ENCODE measurements around the gene PDGFC.

Gene PDGFC

GRCh38 chr4:156956826-156957368, 14.7 kb downstream of the PDGFC start:
- in situ Hi-C loops (cut with HindIII; ENCODE audit: low pct_ligation_motif_present, low pct_unique_long_range_greater_than_20kb, low sequenced_read_pairs): no loop called here
- no peak for DNase-seq

GRCh38 chr4:156956359-156956758, 15.2 kb downstream of the PDGFC start:
- in situ Hi-C loops (cut with HindIII; ENCODE audit: low pct_ligation_motif_present, low pct_unique_long_range_greater_than_20kb, low sequenced_read_pairs): no loop called here

DNA sequence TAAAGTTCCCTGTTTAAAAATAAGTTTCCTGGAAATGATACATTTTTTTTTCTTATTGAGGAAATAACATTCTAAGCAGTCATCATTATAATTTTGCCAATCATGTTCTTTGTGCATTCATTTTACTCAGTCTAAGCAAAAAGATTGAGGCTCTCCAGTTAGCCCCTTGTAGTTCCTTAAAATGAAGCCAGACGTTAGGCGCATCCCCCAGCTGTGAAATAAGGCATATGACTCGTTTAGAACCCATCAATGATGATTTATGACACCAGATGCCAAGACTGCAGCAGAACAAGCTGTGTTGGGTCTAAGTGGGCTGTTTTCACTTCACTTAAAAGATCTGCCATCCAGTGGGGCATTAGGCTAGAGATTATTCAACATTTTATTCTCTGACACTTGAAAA, 17.0 kb downstream of the PDGFC start:
- in situ Hi-C loops (cut with HindIII; ENCODE audit: low pct_ligation_motif_present, low pct_unique_long_range_greater_than_20kb, low sequenced_read_pairs): no loop called here
- no peak for DNase-seq

More at GRCh38 chr4:156956359-156956758, 15.2 kb downstream of the PDGFC start:
- DNase-seq: no peak

DNA sequence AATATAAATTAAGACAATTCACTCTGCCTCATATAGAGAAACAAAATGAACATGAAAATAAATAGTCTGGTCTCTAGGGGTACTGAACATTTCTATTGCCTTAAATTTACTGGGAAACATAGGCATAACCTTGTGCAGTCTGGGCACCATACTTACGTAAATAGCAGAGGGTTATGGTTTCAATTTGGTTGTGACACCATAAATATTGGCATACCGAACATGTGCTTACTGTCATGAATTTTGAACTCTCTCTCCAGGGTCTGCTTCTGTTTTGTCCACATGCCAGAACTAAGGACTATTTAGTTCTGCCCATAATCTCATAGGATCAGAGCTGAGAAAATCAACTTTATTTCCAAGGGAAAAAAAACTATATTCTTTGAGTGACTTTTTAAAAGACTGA, 17.6 kb downstream of the PDGFC start:
- in situ Hi-C loops (cut with HindIII; ENCODE audit: low pct_ligation_motif_present, low pct_unique_long_range_greater_than_20kb, low sequenced_read_pairs): no loop called here
- DNase-seq: no peak

DNA sequence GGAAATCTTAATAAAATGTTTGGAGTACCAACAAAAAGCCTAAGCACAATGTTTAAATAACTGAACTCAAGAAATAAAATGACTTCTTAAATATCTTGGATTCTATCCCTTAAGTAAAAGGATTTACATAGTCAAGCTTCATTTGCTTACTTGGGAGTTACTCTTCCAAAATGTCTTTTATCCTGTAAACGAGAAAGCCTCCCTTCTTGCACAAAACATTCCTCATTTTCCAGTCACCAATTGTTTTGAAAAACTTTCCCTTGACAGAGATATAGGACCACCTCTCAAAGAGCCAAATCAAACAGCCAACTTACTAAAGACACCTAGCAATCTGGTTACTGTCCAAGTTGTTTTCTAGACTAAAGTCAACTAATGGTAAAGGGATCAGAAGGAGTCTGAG, 18.6 kb downstream of the PDGFC start:
- in situ Hi-C loops (cut with HindIII; ENCODE audit: low pct_ligation_motif_present, low pct_unique_long_range_greater_than_20kb, low sequenced_read_pairs): no loop called here
- DNase-seq: no peak

DNA sequence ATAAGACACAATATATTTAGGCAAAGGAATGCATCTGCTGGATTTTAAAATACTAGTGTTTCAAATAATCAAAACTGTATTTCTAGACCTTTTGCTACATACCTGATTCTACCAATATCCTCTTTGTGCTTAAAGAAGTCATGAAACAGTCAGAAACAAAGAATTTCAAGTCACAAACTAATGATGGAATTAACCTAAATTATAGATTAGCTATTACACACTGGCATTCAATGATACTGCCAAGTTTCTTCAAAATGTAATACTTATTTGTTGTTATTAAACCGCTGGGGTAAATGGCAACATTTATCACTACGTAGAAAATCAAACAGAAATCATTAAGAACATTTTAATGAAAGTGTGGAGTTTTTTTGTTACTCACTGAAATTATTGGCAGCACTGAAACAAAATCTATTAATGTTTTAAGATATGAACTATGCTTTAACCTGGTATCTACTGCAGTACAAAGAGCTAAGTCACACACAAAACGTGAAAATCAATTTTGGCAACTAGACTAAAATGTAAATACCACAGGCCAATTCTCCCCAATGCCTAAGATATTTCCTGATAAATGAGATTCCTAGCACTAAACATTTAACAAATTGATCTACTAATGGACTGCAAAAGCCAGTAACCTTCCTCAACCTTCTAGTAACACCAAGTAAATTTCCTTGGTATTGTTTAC, 19.4 kb downstream of the PDGFC start:
- in situ Hi-C loops (cut with HindIII; ENCODE audit: low pct_ligation_motif_present, low pct_unique_long_range_greater_than_20kb, low sequenced_read_pairs): no loop called here
- DNase-seq: no peak

- DNase-seq: no peak
- in situ Hi-C loops (cut with HindIII; ENCODE audit: low pct_ligation_motif_present, low pct_unique_long_range_greater_than_20kb, low sequenced_read_pairs): no loop called here
These were observed 20.7 kb downstream of the PDGFC start for GRCh38 chr4:156950948-156951347.

GRCh38 chr4:156950090-156950489, 21.5 kb downstream of the PDGFC start:
- DNase-seq: no peak
- in situ Hi-C loops (cut with HindIII; ENCODE audit: low pct_ligation_motif_present, low pct_unique_long_range_greater_than_20kb, low sequenced_read_pairs): no loop called here

DNA sequence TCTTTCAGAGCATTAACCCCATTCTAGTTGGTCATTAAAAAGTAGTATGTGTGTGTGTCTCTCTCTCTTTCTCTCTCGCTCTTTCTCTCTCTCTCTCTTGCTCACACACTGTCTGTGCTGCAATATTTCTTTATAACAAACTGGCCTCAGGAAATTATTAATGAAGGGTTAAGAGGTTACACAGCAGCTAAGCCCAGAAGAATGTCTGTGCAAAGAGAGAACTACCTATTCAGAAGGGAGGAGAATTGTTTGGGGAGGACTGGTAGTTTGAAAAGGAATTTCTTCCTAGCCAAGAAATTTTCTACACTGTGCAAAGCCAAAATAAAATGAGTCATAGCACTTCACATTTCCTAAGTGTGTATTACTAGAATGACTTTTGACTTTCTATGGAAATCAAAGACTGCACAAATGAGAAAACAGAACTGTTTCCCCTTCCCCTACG, 22.2 kb downstream of the PDGFC start:
- peak; percentile 97 for DNase-seq
- in situ Hi-C loops (cut with HindIII; ENCODE audit: low pct_ligation_motif_present, low pct_unique_long_range_greater_than_20kb, low sequenced_read_pairs): no loop called here

- DNase-seq: no peak
- in situ Hi-C loops (cut with HindIII; ENCODE audit: low pct_ligation_motif_present, low pct_unique_long_range_greater_than_20kb, low sequenced_read_pairs): no loop called here
These were observed 22.9 kb downstream of the PDGFC start for GRCh38 chr4:156948738-156949137.

- in situ Hi-C loops (cut with HindIII; ENCODE audit: low pct_ligation_motif_present, low pct_unique_long_range_greater_than_20kb, low sequenced_read_pairs): no loop called here
- DNase-seq: no peak
These were observed 23.5 kb downstream of the PDGFC start for GRCh38 chr4:156948133-156948532.

DNA sequence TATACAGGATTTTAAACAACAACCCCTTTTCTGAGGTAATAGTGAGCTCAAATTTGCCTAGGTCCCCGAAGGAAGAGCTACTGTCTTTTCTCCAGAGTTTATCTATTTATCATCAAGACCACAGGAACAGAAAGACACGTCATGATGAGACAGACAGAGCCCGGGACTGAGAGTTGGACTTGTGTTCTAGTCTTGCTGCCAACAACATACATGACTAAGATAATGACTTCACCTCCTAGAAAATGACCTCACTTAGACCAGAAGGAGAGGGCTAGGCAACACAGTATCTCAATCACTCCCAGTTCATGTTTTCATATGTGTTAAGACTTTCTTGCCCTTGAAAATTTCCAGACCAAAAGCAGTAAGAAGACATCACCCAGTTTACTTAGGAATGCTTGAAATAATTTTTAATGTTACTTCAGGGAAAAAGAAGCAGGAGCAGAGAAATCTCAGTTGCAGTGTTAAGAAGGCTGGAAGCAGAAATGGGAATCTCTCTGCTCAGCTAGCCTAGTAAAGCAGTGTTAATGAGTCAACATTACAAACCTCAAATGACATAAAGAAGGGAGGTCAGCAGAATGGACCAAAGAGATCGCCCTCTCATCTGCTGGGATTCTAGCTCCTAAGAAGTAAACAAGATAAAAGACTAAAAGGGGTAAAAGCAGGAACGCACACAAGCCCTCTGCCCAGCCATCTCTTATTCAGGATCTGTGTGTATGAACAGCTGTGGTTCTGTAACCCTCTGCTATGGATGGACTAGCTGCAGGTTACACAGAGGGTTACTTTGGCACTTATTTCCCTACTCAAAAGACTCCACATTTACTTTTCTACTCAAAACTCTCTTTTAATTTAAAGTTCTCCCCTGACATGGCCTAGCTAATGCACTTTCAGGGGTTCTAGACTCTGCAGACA, 24.8 kb downstream of the PDGFC start:
- in situ Hi-C loops (cut with HindIII; ENCODE audit: low pct_ligation_motif_present, low pct_unique_long_range_greater_than_20kb, low sequenced_read_pairs): no loop called here

GRCh38 chr4:156945532-156945931, 26.1 kb downstream of the PDGFC start:
- DNase-seq: no peak
- in situ Hi-C loops (cut with HindIII; ENCODE audit: low pct_ligation_motif_present, low pct_unique_long_range_greater_than_20kb, low sequenced_read_pairs): no loop called here

More for the DNA sequence above, 24.8 kb downstream of the PDGFC start:
- peak; percentile 97 for DNase-seq

DNA sequence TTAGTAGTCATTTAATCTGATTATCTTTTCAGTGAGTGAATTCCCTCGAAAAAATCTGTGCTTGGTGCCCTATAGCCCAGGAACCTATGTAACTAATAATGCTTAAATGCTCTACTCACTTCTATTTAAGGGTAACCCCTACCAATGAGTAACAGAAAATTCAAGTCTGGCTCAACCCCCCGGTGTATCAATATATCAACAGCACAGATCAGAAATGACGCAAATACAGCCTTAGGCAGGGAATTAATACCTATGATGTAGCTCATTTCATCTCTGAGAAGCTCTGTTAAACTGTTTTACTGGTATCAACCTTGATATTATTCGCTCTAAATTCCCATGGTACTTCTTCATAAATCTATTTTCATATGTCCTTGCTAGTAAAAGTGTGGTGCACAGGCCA, 28.6 kb downstream of the PDGFC start:
- DNase-seq: no peak
- in situ Hi-C loops (cut with HindIII; ENCODE audit: low pct_ligation_motif_present, low pct_unique_long_range_greater_than_20kb, low sequenced_read_pairs): no loop called here

DNA sequence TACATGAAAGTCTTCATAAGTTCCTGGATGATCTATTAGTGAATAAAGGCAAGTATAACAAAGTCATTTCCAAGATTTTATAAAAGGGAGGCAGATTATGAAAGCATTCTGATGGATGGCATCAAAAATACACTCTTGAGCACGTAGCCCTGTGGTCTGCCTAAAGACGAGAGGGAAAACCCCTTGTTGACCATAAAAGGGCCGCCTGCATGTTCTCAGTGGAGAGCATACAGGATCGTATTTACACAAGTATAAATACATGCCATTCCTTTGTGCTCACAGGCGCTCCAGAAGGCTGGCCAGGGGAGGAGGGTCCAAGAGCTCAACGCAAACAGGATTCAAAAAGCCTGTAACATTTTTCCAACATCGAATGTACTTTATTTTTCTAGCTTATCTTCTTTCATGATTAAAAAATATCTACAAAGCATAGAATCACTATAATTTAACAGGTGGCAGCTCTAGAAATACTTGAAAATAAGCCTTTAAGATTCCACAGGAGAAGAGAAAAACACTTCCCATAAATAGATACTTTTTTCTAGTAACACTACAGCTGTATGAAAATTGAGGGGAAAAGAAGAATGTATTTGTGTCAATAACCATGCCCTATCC, 29.6 kb downstream of the PDGFC start:
- in situ Hi-C loops (cut with HindIII; ENCODE audit: low pct_ligation_motif_present, low pct_unique_long_range_greater_than_20kb, low sequenced_read_pairs): no loop called here
- peak; percentile 95 for DNase-seq

DNA sequence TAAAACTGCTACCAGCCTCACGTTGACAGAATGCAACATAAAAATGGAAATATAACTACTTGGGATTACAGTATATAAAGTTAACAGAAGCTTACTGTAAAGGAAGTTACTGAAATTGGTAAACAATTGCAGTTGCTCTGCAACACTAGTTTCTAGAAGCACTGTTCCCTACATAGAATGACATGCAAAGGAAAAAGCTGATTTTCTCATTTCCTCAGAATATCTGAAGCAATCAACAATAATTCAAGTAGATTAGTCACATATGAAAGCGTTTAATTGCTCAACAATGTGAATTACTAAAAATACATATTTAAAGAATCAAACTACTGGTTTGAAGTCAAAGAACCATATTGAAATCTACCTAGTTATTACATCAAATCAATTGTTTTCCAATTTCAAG, 31.8 kb downstream of the PDGFC start:
- no peak for DNase-seq
- in situ Hi-C loops (cut with HindIII; ENCODE audit: low pct_ligation_motif_present, low pct_unique_long_range_greater_than_20kb, low sequenced_read_pairs): no loop called here

- DNase-seq: no peak
- in situ Hi-C loops (cut with HindIII; ENCODE audit: low pct_ligation_motif_present, low pct_unique_long_range_greater_than_20kb, low sequenced_read_pairs): no loop called here
These were observed 32.5 kb downstream of the PDGFC start for GRCh38 chr4:156939139-156939538.

- in situ Hi-C loops (cut with HindIII; ENCODE audit: low pct_ligation_motif_present, low pct_unique_long_range_greater_than_20kb, low sequenced_read_pairs): no loop called here
These were observed 37.4 kb downstream of the PDGFC start for GRCh38 chr4:156934259-156934635.

GRCh38 chr4:156933633-156934258, 37.9 kb downstream of the PDGFC start:
- in situ Hi-C loops (cut with HindIII; ENCODE audit: low pct_ligation_motif_present, low pct_unique_long_range_greater_than_20kb, low sequenced_read_pairs): no loop called here

More at GRCh38 chr4:156934259-156934635, 37.4 kb downstream of the PDGFC start:
- no peak for DNase-seq

More at GRCh38 chr4:156933633-156934258, 37.9 kb downstream of the PDGFC start:
- DNase-seq: peak; percentile 75
